HCT116 (cell line): ENCODE measurements around the gene TMEM254.

ENCODE experiments used
- CTCF ChIP-seq, 3 experiments: fragments of 200-600 bp in 1 of 3; sonication (generic) in 1 of 3; IDR thresholded peaks in 2 of 3; conservative IDR thresholded peaks in 1 of 3; 2 replicates each; pipeline ENCODE4 v1.5.1; 2012 to 2017; ENCODE audit warnings: low read depth in 2 of 3, low read length in 2 of 3, antibody characterized with exemption in 1 of 3, borderline replicate concordance in 1 of 3, control low read depth in 1 of 3, mild to moderate bottlenecking in 1 of 3, mixed read lengths in 1 of 3, mixed run types in 1 of 3, moderate library complexity in 1 of 3; ENCODE audit not compliant: insufficient read depth in 1 of 3
- FOSL1 ChIP-seq: IDR thresholded peaks from 2 replicates; pipeline ENCODE4 v1.6.1; 2012; ENCODE audit warnings: low read depth

DNA sequence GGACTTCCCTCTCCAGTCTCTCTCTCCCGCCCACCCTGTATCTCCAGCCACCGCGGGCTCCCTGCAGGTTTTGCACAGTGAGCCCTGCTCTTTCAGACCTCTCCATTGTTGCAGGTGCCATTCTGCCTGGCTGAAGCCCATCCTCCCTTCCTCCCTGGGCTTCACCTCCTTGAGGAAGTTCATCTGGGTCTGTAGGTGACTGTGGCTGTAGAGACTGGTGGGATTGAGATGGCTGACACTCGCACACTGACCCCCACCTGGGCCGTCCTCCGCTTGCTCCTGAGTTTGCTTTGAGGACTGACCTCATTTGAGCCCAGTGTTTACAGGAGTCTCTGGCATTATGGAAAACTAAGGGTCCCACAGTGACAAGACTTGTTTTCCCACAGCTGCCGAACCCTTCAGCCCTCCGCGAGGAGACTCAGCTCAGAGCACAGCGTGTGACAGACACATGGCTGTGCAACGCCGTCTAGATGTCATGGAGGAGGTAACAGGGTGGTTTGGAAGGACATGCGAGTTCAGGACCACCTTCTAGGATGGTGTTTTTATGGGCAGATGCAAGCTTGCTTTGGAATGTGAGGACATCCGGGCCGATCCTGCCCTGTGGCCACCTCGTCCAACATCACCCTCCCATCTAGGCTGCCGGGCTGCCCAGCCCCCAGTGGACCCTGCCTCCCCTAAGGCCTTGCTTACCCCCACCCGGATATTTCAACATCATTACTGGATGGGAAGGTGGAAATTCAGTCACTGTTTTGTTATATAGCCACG is 63.4 kb downstream of the TMEM254 start:
- no peak for TF ChIP-seq FOSL1
- TF ChIP-seq CTCF (IDR thresholded peaks at IDR 0.05 in 2 of 3, conservative IDR thresholded peaks at IDR 0.05 in 1 of 3; ENCODE audit: borderline replicate concordance in 1 of 3, insufficient read depth in 1 of 3, low read depth in 2 of 3, low read length in 2 of 3), result no peak
